Ovary (tissue), 9 donors: Measurements from ENCODE around the gene TRMT10B. TPM values are rescaled to one million over a fixed set of nuclear protein-coding genes. Genes with fewer than 3 reads are reported as not detected.
"Not testable (repeated sequence)": the region's sequence is repeated elsewhere in the genome, so short reads cannot be mapped to it uniquely, and the experiment has no call there.

Experiments used
- DNase-seq, 5 donors: peaks; one replicate each; pipeline ENCODE4 v3.0.0-alpha.2; 2019 to 2020
- H3K27ac ChIP-seq, 2 donors: fragments of 200-600 bp; one replicate each; pipeline versions ENCODE4 v1.5.1 to v1.8.0; 2019 to 2022
- H3K27me3 ChIP-seq: fragments of 200-600 bp; one replicate; pipeline ENCODE4 v1.8.0; 2022
- H3K36me3 ChIP-seq: fragments of 200-600 bp; sonication (generic); one replicate; pipeline ENCODE4 v1.5.1; 2019
- H3K4me1 ChIP-seq: one replicate; pipeline ENCODE4 v1.8.1; 2013; ENCODE audit warnings: mild to moderate bottlenecking, moderate library complexity; ENCODE audit not compliant: insufficient read depth
- H3K4me3 ChIP-seq: fragments of 200-600 bp; sonication (generic); one replicate; pipeline ENCODE4 v1.5.1; 2017
- H3K9me3 ChIP-seq, 2 donors: fragments of 200-600 bp in 1 of 2; sonication (generic) in 1 of 2; one replicate each; pipeline versions ENCODE4 v1.5.1 to v1.8.1; 2013 to 2019; ENCODE audit warnings: mild to moderate bottlenecking in 1 of 2, moderate library complexity in 1 of 2
- CTCF ChIP-seq, 3 donors: fragments of 450-650 bp in 2 of 3; fragments of 200-600 bp in 1 of 3; IDR thresholded peaks; one replicate each; pipeline versions ENCODE4 v1.5.1 to v1.8.0; 2016 to 2022; ENCODE audit warnings: antibody characterized with exemption in 3 of 3, mild to moderate bottlenecking in 1 of 3
- EP300 ChIP-seq: sonication (generic); formaldehyde crosslinking; IDR thresholded peaks from one replicate; pipeline ENCODE4 v1.6.1; 2017; ENCODE audit warnings: antibody characterized with exemption
- POLR2A ChIP-seq: fragments of 450-650 bp; IDR thresholded peaks from one replicate; pipeline ENCODE4 v1.6.1; 2017; ENCODE audit warnings: antibody characterized with exemption, mild to moderate bottlenecking, moderate library complexity
- WGBS, 3 donors: extraction: QIAGEN DNeasy Blood & Tissue Kit in 1 of 3; methylation state at CpG; one replicate each; pipeline versions ENCODE4 v1.1.5 to v1.1.7; 2013 to 2017; 5-methylcytosine and 5-hydroxymethylcytosine counted together
- intact Hi-C, 4 donors: fragments of 100-400 bp; cut with DNase I; formaldehyde crosslinking; loops; one replicate each; pipeline versions ENCODE4 v1.11.0 to v1.15.1; 2022 to 2023
- polyA plus RNA-seq, 2 donors: library from polyadenylated mRNA; stranded (reverse); fragments of 200-250 nt in 1 of 2; fragments of 350-450 nt in 1 of 2; fragmentation: Illumina TruSeq in 1 of 2; extraction: RNeasy Lipid Tissue Mini Kit (QIAGEN cat#74804) in 1 of 2; gene quantifications; one replicate each; pipeline ENCODE4 v1.2.3, GENCODE V29; 2013 to 2014
- total RNA-seq, 7 donors: library from RNA; depleted of rRNA in 2 of 7; stranded (reverse); fragments of >200 nt in 2 of 7; fragmentation: NEBNext Ultra II Directional in 3 of 7; extraction: Animal tissue kit (Norgen Biotek cat#: 25700) in 3 of 7; gene quantifications; one replicate each; pipeline versions ENCODE4 v1.1.0 to v1.2.4, GENCODE V29; 2016 to 2023
- donor health status: DM: no; HTN: no; CAD: no; lungs with moderate emphysema.
- donor health status: DM: no; HTN: no; CAD: no.
- donor health status: Bipolar disorder and iron deficiency.
- donor health status: DM: yes; HTN: yes; CAD: no.
- donor health status: DM: no; HTN: no; CAD: no.
- donor health status: DM: yes; HTN: yes; CAD: no.

The TRMT10B gene
- total and polyA plus RNA-seq, 9 donors = 6.7 to 13.6 (median 9.9) TPM

- no peak for DNase-seq
- no peak overlapping the region for H3K27ac ChIP-seq
- no peaks in the 10 kb centered on the region for H3K4me1 ChIP-seq
- H3K9me3 ChIP-seq = no peaks in the 10 kb centered on the region
- TF ChIP-seq EP300 = no peak
- no peaks in the 10 kb centered on the region for H3K27me3 ChIP-seq
- no peak overlapping the region for H3K4me3 ChIP-seq
- intact Hi-C loops = no loop called here
- H3K36me3 ChIP-seq = no peaks in the 10 kb centered on the region
- WGBS, 3 donors = 78 to 82% (median 81%) methylated on average over 5 of the region's 5 CpGs
Observed at GRCh38 chr9:37820142-37820541, 66.5 kb downstream of the TRMT10B start.

GRCh38 chr9:37825174-37825573, 71.6 kb downstream of the TRMT10B start:
- DNase-seq, intact Hi-C loops, H3K27ac ChIP-seq, H3K9me3 ChIP-seq, H3K27me3 ChIP-seq, H3K4me1 ChIP-seq, H3K4me3 ChIP-seq, H3K36me3 ChIP-seq: not testable (repeated sequence)
- WGBS, 3 donors = 89 to 95% (median 92%) methylated on average over 2 of the region's 2 CpGs

- 74 to 89% (median 84%) methylated on average over 4 of the region's 4 CpGs for WGBS, 3 donors
- Histone ChIP-seq H3K9me3 (no peaks in the 10 kb centered on the region), H3K36me3 (no peaks in the 10 kb centered on the region), H3K27ac (no peak overlapping the region), H3K4me3 (no peak overlapping the region), H3K27me3 (no peaks in the 10 kb centered on the region), H3K4me1 (no peaks in the 10 kb centered on the region)
- intact Hi-C loops = no loop called here
- TF ChIP-seq EP300 = no peak
- TF ChIP-seq POLR2A = no peak
- no peak for TF ChIP-seq CTCF (IDR thresholded peaks at IDR 0.05)
- DNase-seq = no peak
Observed at GRCh38 chr9:37827483-37828165, 74.0 kb downstream of the TRMT10B start.

Other genes with a start within 250 kb of the TRMT10B start
- 1 to 10 TPM; 3.0 to 7.2 (median 4.7) TPM for gene FBXO10, start 177.4 kb upstream of the TRMT10B start, total RNA-seq
- 1 to 10 TPM; 3.2 to 6.7 TPM for gene FBXO10, start 177.4 kb upstream of the TRMT10B start, polyA plus RNA-seq
- gene TOMM5, start 161.2 kb upstream of the TRMT10B start, total RNA-seq = 100 to 1,000 TPM in 1 of 7 donors, 10 to 100 TPM in 6; 47.5 to 106 (median 58.2) TPM
- gene TOMM5, start 161.2 kb upstream of the TRMT10B start, polyA plus RNA-seq = 10 to 100 TPM; 81.1 to 85.7 TPM
- gene FRMPD1, start 102.9 kb upstream of the TRMT10B start, total RNA-seq = under 1 TPM in 3 of 7 donors, not detected in 4; 0.17 to 0.46 (median 0.26) TPM
- under 1 TPM; 0.01 to 0.27 TPM for gene FRMPD1, start 102.9 kb upstream of the TRMT10B start, polyA plus RNA-seq
- 10 to 100 TPM; 28.8 to 40.0 (median 35.2) TPM for gene EXOSC3, start 31.3 kb downstream of the TRMT10B start, total RNA-seq
- 10 to 100 TPM; 21.1 to 21.8 TPM for gene EXOSC3, start 31.3 kb downstream of the TRMT10B start, polyA plus RNA-seq
- gene DCAF10, start 47.0 kb downstream of the TRMT10B start, total RNA-seq = 10 to 100 TPM; 15.9 to 39.8 (median 26.6) TPM
- 10 to 100 TPM in 1 of 2 donors, 1 to 10 TPM in 1; 9.0 to 16.4 TPM for gene DCAF10, start 47.0 kb downstream of the TRMT10B start, polyA plus RNA-seq
- gene SLC25A51, start 150.3 kb downstream of the TRMT10B start, total RNA-seq = 10 to 100 TPM; 11.7 to 24.1 (median 21.3) TPM
- gene SLC25A51, start 150.3 kb downstream of the TRMT10B start, polyA plus RNA-seq = 10 to 100 TPM in 1 of 2 donors, 1 to 10 TPM in 1; 5.1 to 11.7 TPM